HCT116 (cell line): ENCODE results near the gene THRAP3. TPM values are rescaled to one million over a fixed set of nuclear protein-coding genes. Genes with fewer than 3 reads are reported as not detected.

ENCODE experiments used
- ATAC-seq: fragments of 200-7000 bp; cut with Tn5 transposase; 2 replicates; pipeline ENCODE4 v1.9.1; 2020; ENCODE audit warnings: mild to moderate bottlenecking, moderate library complexity
- BruUV-seq: library from RNA; stranded (reverse); fragments of 400-500 nt; replicated peaks from 2 replicates; lab custom pipeline; 2021; lab: Mats Ljungman, UMichigan
- CTCF ChIA-PET: fragments of 300-600 bp; sonication (Branson Sonifier 250); formaldehyde crosslinking; loops from one replicate; lab custom pipeline; 2021; ENCODE audit warnings: antibody characterized with exemption; lab: Charles Lee
- POLR2A ChIA-PET: fragments of 300-600, 350-600 bp; sonication (Branson Sonifier 250); formaldehyde crosslinking; loops from one replicate; lab custom pipeline; 2021; ENCODE audit warnings: antibody characterized with exemption; lab: Charles Lee
- RAD21 ChIA-PET, 2 experiments: fragments of 300-600 bp; sonication (Branson Sonifier 250); formaldehyde crosslinking; loops; one replicate each; lab custom pipeline; 2023; ENCODE audit warnings: low total read pairs in 2 of 2; ENCODE audit not compliant: uncharacterized antibody in 2 of 2, unreplicated experiment in 2 of 2, low non-redundant PET in 1 of 2; lab: Charles Lee
- DNase-seq: peaks from one replicate; pipeline ENCODE4 v3.0.0-alpha.2; 2010; ENCODE audit warnings: low read depth, low spot score
- H2AFZ ChIP-seq: fragments of 200-600 bp; shearing (Covaris generic), sonication (generic); 2 replicates; pipeline ENCODE4 v1.6.1; 2017; ENCODE audit warnings: low read depth, mixed run types, mixed read lengths, antibody characterized with exemption, low read length; ENCODE audit not compliant: poor library complexity, severe bottlenecking
- H3K27ac ChIP-seq: 2 replicates; pipeline ENCODE4 v1.5.1; 2012; ENCODE audit warnings: low read depth, low read length
- H3K27me3 ChIP-seq: fragments of 200-600 bp; sonication (generic); 2 replicates; pipeline ENCODE4 v1.6.1; 2016; ENCODE audit warnings: mixed run types, low read length, mixed read lengths; ENCODE audit not compliant: insufficient read depth
- H3K36me3 ChIP-seq, 2 experiments: fragments of 200-500 bp in 1 of 2; fragments of 200-600 bp in 1 of 2; sonication (Bioruptor generic) in 1 of 2; sonication (generic) in 1 of 2; 2 replicates each; pipeline versions ENCODE4 v1.5.1 to v1.6.1; 2014 to 2016; ENCODE audit warnings: low read length in 2 of 2, inconsistent platforms in 1 of 2, mixed read lengths in 1 of 2, mixed run types in 1 of 2; ENCODE audit not compliant: insufficient read depth in 2 of 2, control insufficient read depth in 1 of 2
- H3K4me1 ChIP-seq, 2 experiments: fragments of 200-600 bp in 1 of 2; sonication (generic) in 1 of 2; 2 replicates each; pipeline versions ENCODE4 v1.5.1 to v1.6.1; 2012 to 2017; ENCODE audit warnings: low read length in 2 of 2, inconsistent platforms in 1 of 2, mild to moderate bottlenecking in 1 of 2, mixed read lengths in 1 of 2, mixed run types in 1 of 2, moderate library complexity in 1 of 2; ENCODE audit not compliant: insufficient read depth in 2 of 2, control insufficient read depth in 1 of 2
- H3K4me2 ChIP-seq: fragments of 200-600 bp; sonication (generic); 2 replicates; pipeline ENCODE4 v1.6.1; 2017; ENCODE audit warnings: mixed run types, low read length, mixed read lengths
- H3K4me3 ChIP-seq, 2 experiments: fragments of 200-600 bp in 1 of 2; sonication (generic) in 1 of 2; replicated peaks in 1 of 2; 2 replicates each; pipeline ENCODE4 v1.5.1; 2011 to 2016; ENCODE audit warnings: low read length in 2 of 2, control low read depth in 1 of 2, low read depth in 1 of 2, mild to moderate bottlenecking in 1 of 2, mixed read lengths in 1 of 2, mixed run types in 1 of 2
- H3K79me2 ChIP-seq: fragments of 200-600 bp; sonication (generic); 2 replicates; pipeline ENCODE4 v1.6.1; 2017; ENCODE audit warnings: mild to moderate bottlenecking, mixed run types, low read length, moderate library complexity, mixed read lengths; ENCODE audit not compliant: insufficient read depth
- H3K9ac ChIP-seq: fragments of 200-600 bp; sonication (generic); 2 replicates; pipeline ENCODE4 v1.6.1; 2016; ENCODE audit warnings: low read length, mixed read lengths
- H3K9me2 ChIP-seq: fragments of 200-600 bp; sonication (generic), shearing (Covaris generic); 2 replicates; pipeline ENCODE4 v1.6.1; 2017; ENCODE audit warnings: mixed run types, mild to moderate bottlenecking, moderate library complexity; ENCODE audit not compliant: insufficient read depth
- H3K9me3 ChIP-seq, 2 experiments: fragments of 200-500 bp in 1 of 2; fragments of 200-600 bp in 1 of 2; sonication (Bioruptor generic) in 1 of 2; sonication (generic) in 1 of 2; 2 replicates each; pipeline ENCODE4 v1.6.1; 2014 to 2017; ENCODE audit warnings: low read length in 2 of 2, mixed read lengths in 2 of 2, inconsistent platforms in 1 of 2, low read depth in 1 of 2, mild to moderate bottlenecking in 1 of 2, mixed run types in 1 of 2, moderate library complexity in 1 of 2; ENCODE audit not compliant: control insufficient read depth in 1 of 2, insufficient read depth in 1 of 2
- H4K20me1 ChIP-seq: fragments of 200-600 bp; sonication (generic), shearing (Covaris generic); 2 replicates; pipeline ENCODE4 v1.6.1; 2017; ENCODE audit warnings: mixed run types, mild to moderate bottlenecking, moderate library complexity; ENCODE audit not compliant: insufficient read depth
- CBX3 ChIP-seq: IDR thresholded peaks from 2 replicates; pipeline ENCODE4 v1.6.1; 2012; ENCODE audit warnings: low read depth
- EZH2phosphoT487 ChIP-seq: fragments of 200-600 bp; IDR thresholded peaks from 2 replicates; pipeline ENCODE4 v1.6.1; 2018; ENCODE audit warnings: antibody characterized with exemption, borderline replicate concordance
- FOSL1 ChIP-seq: IDR thresholded peaks from 2 replicates; pipeline ENCODE4 v1.6.1; 2012; ENCODE audit warnings: low read depth
- RAD21 ChIP-seq: IDR thresholded peaks from 2 replicates; pipeline ENCODE4 v1.6.1; 2012; ENCODE audit warnings: low read depth, mild to moderate bottlenecking
- YY1 ChIP-seq: IDR thresholded peaks from 2 replicates; pipeline ENCODE4 v1.6.1; 2011; ENCODE audit warnings: low read length, low read depth, moderate library complexity, mild to moderate bottlenecking; ENCODE audit not compliant: insufficient replicate concordance; ENCODE audit errors: extremely low read depth
- intact Hi-C: fragments of 100-400 bp; cut with micrococcal nuclease; formaldehyde crosslinking; loops from 2 replicates; pipeline ENCODE4 v1.10.0; 2022
- total RNA-seq: library from RNA; stranded (reverse); gene quantifications from one replicate; pipeline ENCODE4 v1.2.1, GENCODE V29; 2021; ENCODE audit not compliant: unreplicated experiment
- TF ChIP-seq, protein P1 (sequence below), 3 experiments: fragments of 200-600 bp in 1 of 3; sonication (generic) in 1 of 3; IDR thresholded peaks in 2 of 3; conservative IDR thresholded peaks in 1 of 3; 2 replicates each; pipeline ENCODE4 v1.5.1; 2012 to 2017; ENCODE audit warnings: low read depth in 2 of 3, low read length in 2 of 3, antibody characterized with exemption in 1 of 3, borderline replicate concordance in 1 of 3, control low read depth in 1 of 3, mild to moderate bottlenecking in 1 of 3, mixed read lengths in 1 of 3, mixed run types in 1 of 3, moderate library complexity in 1 of 3; ENCODE audit not compliant: insufficient read depth in 1 of 3
- TF ChIP-seq, protein P2 (sequence below): IDR thresholded peaks from 2 replicates; pipeline ENCODE4 v1.6.1; 2012
- TF ChIP-seq, protein P3 (sequence below): IDR thresholded peaks from 2 replicates; pipeline ENCODE4 v1.6.1; 2011; ENCODE audit warnings: mild to moderate bottlenecking, low read length, moderate library complexity; ENCODE audit not compliant: insufficient replicate concordance; ENCODE audit errors: extremely low read depth

Gene THRAP3
- total RNA-seq, 1 experiment from 2014 or later: 144 TPM

DNA sequence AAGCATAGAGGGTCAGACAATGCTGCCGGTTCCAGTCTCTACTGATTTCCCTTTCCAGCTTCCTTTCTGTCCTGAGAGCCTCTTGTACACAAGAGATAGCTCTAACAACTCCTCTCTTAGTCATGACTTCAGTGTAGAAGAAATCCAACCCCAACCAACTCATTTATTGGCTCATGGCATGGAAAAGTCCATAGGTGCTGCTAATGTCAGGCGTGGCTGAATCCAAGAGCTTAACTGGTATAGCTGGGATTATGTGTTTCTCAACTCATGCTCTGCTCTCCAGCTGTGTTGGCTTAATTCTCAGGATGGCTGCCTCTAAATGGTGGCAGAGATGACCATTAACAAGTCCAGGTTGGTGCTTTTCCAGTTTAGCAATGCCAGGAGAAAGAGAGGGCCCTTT lies 12.4 kb upstream of the THRAP3 start (continued):
- no peak for TF ChIP-seq EZH2phosphoT487

DNA sequence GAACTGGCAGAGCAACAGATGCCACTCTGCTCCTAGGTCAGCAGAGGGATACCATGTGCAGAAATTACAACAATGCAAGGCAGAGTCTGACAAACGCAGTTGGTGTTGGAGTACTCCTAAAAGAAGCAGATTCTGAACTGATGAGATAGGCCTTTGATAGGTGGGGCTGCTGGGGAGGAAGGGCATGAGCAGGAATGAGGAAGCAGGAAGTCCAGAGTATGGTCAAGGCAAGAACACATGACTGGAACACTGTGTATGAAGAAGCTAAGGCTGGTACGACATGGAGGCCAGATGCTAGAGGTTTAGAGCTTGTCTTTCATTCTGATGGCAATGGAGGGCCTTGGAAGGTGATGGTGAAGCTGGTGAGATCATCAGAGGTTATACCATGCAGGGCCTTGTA lies 11.5 kb upstream of the THRAP3 start:
- ChIA-PET POLR2A (no interaction called here), CTCF (no interaction called here), RAD21 (interaction anchor here in 1 of 2 experiments (0.7 kb wide), 1 partner anchor 188 kb away, joined by 4 read pairs; no protein-coding TSS in a partner anchor)
- H2AFZ ChIP-seq: no peak overlapping the region
- no peak for ATAC-seq
- no peaks in the 10 kb centered on the region for H4K20me1 ChIP-seq
- H3K4me2 ChIP-seq: no peak overlapping the region
- no TSS peak for BruUV-seq
- no peaks in the 10 kb centered on the region for H3K79me2 ChIP-seq
- no peaks in the 10 kb centered on the region for H3K27me3 ChIP-seq
- no peak overlapping the region for H3K9ac ChIP-seq
- DNase-seq: no peak
- TF ChIP-seq, protein P1, sequence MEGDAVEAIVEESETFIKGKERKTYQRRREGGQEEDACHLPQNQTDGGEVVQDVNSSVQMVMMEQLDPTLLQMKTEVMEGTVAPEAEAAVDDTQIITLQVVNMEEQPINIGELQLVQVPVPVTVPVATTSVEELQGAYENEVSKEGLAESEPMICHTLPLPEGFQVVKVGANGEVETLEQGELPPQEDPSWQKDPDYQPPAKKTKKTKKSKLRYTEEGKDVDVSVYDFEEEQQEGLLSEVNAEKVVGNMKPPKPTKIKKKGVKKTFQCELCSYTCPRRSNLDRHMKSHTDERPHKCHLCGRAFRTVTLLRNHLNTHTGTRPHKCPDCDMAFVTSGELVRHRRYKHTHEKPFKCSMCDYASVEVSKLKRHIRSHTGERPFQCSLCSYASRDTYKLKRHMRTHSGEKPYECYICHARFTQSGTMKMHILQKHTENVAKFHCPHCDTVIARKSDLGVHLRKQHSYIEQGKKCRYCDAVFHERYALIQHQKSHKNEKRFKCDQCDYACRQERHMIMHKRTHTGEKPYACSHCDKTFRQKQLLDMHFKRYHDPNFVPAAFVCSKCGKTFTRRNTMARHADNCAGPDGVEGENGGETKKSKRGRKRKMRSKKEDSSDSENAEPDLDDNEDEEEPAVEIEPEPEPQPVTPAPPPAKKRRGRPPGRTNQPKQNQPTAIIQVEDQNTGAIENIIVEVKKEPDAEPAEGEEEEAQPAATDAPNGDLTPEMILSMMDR (IDR thresholded peaks at IDR 0.05 in 2 of 3, conservative IDR thresholded peaks at IDR 0.05 in 1 of 3; ENCODE audit: borderline replicate concordance in 1 of 3, insufficient read depth in 1 of 3, low read depth in 2 of 3, low read length in 2 of 3): no peak
- TF ChIP-seq, protein P2, sequence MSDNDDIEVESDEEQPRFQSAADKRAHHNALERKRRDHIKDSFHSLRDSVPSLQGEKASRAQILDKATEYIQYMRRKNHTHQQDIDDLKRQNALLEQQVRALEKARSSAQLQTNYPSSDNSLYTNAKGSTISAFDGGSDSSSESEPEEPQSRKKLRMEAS: 0 out of 2 replicates have a peak, but pooled peaks have one; percentile 8
- intact Hi-C loops: no loop called here
- no peak overlapping the region for H3K27ac ChIP-seq
- H3K4me3 ChIP-seq: no peak overlapping the region
- H3K36me3 ChIP-seq: no peaks in the 10 kb centered on the region
- H3K9me2 ChIP-seq: no peaks in the 10 kb centered on the region
- no peaks in the 10 kb centered on the region for H3K9me3 ChIP-seq
- H3K4me1 ChIP-seq: peaks cover 0 to 7% of the 10 kb centered on the region in 2 experiments; a peak in 1 of 4 replicates

DNA sequence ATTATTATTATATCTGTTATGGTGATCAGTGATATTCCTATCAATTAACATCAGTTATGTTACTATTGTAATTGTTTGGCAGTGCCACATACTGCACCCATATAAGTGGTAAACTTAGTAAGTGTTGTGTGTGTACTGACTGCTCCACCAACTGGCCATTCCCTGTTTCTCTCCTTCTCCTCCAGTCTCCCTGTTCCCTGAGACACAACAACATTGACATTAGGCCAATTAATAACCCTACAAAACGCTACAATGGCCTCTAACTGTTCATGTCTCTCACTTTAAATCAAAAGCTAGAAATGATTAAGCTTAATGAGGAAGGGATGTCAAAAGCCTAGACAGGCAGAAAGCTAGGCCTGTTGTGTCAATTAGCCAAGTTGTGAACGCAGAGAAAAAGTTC lies 6.6 kb upstream of the THRAP3 start:
- intact Hi-C loops: no loop called here
- BruUV-seq: no TSS peak
- Histone ChIP-seq H2AFZ (no peak overlapping the region), H3K9ac (no peak overlapping the region), H3K9me2 (no peaks in the 10 kb centered on the region), H3K27me3 (no peaks in the 10 kb centered on the region), H3K4me1 (peaks cover 0 to 19% of the 10 kb centered on the region in 2 experiments; a peak in 2 of 4 replicates), H3K36me3 (no peaks in the 10 kb centered on the region), H3K4me2 (no peak overlapping the region), H3K79me2 (no peaks in the 10 kb centered on the region), H4K20me1 (no peaks in the 10 kb centered on the region), H3K9me3 (no peaks in the 10 kb centered on the region), H3K27ac (no peak overlapping the region), H3K4me3 (no peak overlapping the region)
- peak; percentile 93 for ATAC-seq
- DNase-seq: peak; percentile 29
- ChIA-PET RAD21 (no interaction called here), POLR2A (no interaction called here), CTCF (interaction anchor here (0.7 kb wide), 1 partner anchor 30 kb away, joined by 3 read pairs; no protein-coding TSS in a partner anchor)
- TF ChIP-seq FOSL1: no peak
- peak; percentile 65 for TF ChIP-seq RAD21
- TF ChIP-seq CBX3: 0 out of 2 replicates have a peak, but pooled peaks have one; percentile 22
- no peak for TF ChIP-seq YY1
- TF ChIP-seq, protein P3, sequence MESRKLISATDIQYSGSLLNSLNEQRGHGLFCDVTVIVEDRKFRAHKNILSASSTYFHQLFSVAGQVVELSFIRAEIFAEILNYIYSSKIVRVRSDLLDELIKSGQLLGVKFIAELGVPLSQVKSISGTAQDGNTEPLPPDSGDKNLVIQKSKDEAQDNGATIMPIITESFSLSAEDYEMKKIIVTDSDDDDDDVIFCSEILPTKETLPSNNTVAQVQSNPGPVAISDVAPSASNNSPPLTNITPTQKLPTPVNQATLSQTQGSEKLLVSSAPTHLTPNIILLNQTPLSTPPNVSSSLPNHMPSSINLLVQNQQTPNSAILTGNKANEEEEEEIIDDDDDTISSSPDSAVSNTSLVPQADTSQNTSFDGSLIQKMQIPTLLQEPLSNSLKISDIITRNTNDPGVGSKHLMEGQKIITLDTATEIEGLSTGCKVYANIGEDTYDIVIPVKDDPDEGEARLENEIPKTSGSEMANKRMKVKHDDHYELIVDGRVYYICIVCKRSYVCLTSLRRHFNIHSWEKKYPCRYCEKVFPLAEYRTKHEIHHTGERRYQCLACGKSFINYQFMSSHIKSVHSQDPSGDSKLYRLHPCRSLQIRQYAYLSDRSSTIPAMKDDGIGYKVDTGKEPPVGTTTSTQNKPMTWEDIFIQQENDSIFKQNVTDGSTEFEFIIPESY: no peak
- TF ChIP-seq, protein P1 (IDR thresholded peaks at IDR 0.05 in 2 of 3, conservative IDR thresholded peaks at IDR 0.05 in 1 of 3; ENCODE audit: borderline replicate concordance in 1 of 3, insufficient read depth in 1 of 3, low read depth in 2 of 3, low read length in 2 of 3): peak; percentile 32 to 36 (median 35); a peak in 3 of 6 replicates
